OCI-LY7 (cell line): ENCODE measurements around the gene ATE1. TPM values are rescaled to one million over a fixed set of nuclear protein-coding genes. Genes with fewer than 3 reads are reported as not detected.

ENCODE experiments used
- BruUV-seq: library from RNA; stranded (reverse); fragments of 400-500 nt; replicated peaks from 2 replicates; lab custom pipeline; 2021; lab: Mats Ljungman, UMichigan
- CTCF ChIA-PET: fragments of 300-600 bp; sonication (Branson Sonifier 250); formaldehyde crosslinking; loops from one replicate; lab custom pipeline; 2022; ENCODE audit warnings: antibody characterized with exemption; ENCODE audit not compliant: unreplicated experiment; lab: Charles Lee
- POLR2A ChIA-PET: fragments of 300-600 bp; sonication (Branson Sonifier 250); formaldehyde crosslinking; loops from one replicate; lab custom pipeline; 2022; ENCODE audit warnings: antibody characterized with exemption; lab: Charles Lee
- DNase-seq: peaks from one replicate; pipeline ENCODE4 v3.0.0-alpha.2; 2015; ENCODE audit warnings: low spot score
- H2AFZ ChIP-seq: fragments of 200-600 bp; sonication (generic), shearing (Covaris generic); 2 replicates; pipeline ENCODE4 v1.6.1; 2014; ENCODE audit warnings: mild to moderate bottlenecking, antibody characterized with exemption, low read length, moderate library complexity
- H3K27ac ChIP-seq: fragments of 200-600 bp; sonication (generic); 2 replicates; pipeline ENCODE4 v1.5.1; 2014; ENCODE audit warnings: mixed run types, low read depth, mild to moderate bottlenecking, moderate library complexity, low read length, inconsistent platforms; ENCODE audit not compliant: poor library complexity, severe bottlenecking
- H3K36me3 ChIP-seq: fragments of 200-600 bp; sonication (generic); 2 replicates; pipeline ENCODE4 v1.6.1; 2014; ENCODE audit warnings: mild to moderate bottlenecking, antibody characterized with exemption, low read length, moderate library complexity, mixed read lengths; ENCODE audit not compliant: insufficient read depth
- H3K4me1 ChIP-seq: fragments of 200-600 bp; sonication (generic); 2 replicates; pipeline ENCODE4 v1.5.1; 2014; ENCODE audit warnings: mild to moderate bottlenecking, low read length; ENCODE audit not compliant: insufficient read depth, poor library complexity, severe bottlenecking
- H3K4me2 ChIP-seq: fragments of 200-600 bp; sonication (generic); 2 replicates; pipeline ENCODE4 v1.6.1; 2014; ENCODE audit warnings: mild to moderate bottlenecking, low read length
- H3K4me3 ChIP-seq: fragments of 200-600 bp; sonication (generic); 2 replicates; pipeline ENCODE4 v1.5.1; 2014; ENCODE audit warnings: mild to moderate bottlenecking, low read depth, low read length; ENCODE audit not compliant: poor library complexity, severe bottlenecking
- H3K79me2 ChIP-seq: fragments of 200-600 bp; sonication (generic); 2 replicates; pipeline ENCODE4 v1.6.1; 2016; ENCODE audit warnings: low read depth, mild to moderate bottlenecking, low read length, moderate library complexity, mixed read lengths; ENCODE audit not compliant: insufficient read depth
- H3K9me2 ChIP-seq: fragments of 200-600 bp; sonication (generic); 2 replicates; pipeline ENCODE4 v1.6.1; 2016; ENCODE audit warnings: mild to moderate bottlenecking, low read length, mixed read lengths; ENCODE audit not compliant: insufficient read depth
- H3K9me3 ChIP-seq: fragments of 200-600 bp; sonication (generic); 2 replicates; pipeline ENCODE4 v1.6.1; 2014; ENCODE audit warnings: mild to moderate bottlenecking, mixed run types, low read length, mixed read lengths
- H4K20me1 ChIP-seq: fragments of 200-600 bp; sonication (generic); 2 replicates; pipeline ENCODE4 v1.6.1; 2014; ENCODE audit warnings: mild to moderate bottlenecking, antibody characterized with exemption, low read length, moderate library complexity, mixed read lengths; ENCODE audit not compliant: insufficient read depth
- CTCF ChIP-seq: fragments of 200-600 bp; sonication (generic); conservative IDR thresholded peaks from 2 replicates; pipeline ENCODE4 v1.5.1; 2014; ENCODE audit warnings: mild to moderate bottlenecking, antibody characterized with exemption, low read length, moderate library complexity, mixed read lengths
- EZH2phosphoT487 ChIP-seq: fragments of 200-600 bp; sonication (generic); IDR thresholded peaks from 2 replicates; pipeline ENCODE4 v1.6.1; 2018; ENCODE audit warnings: low read depth, borderline replicate concordance, mild to moderate bottlenecking, mixed run types, antibody characterized with exemption, low read length, moderate library complexity, mixed read lengths
- intact Hi-C: fragments of 100-400 bp; cut with micrococcal nuclease; formaldehyde crosslinking; loops from one replicate; pipeline ENCODE4 v1.10.0; 2022; ENCODE audit not compliant: unreplicated experiment
- total RNA-seq, 2 experiments: library from RNA; depleted of rRNA in 1 of 2; stranded (reverse); fragments of >200 nt in 1 of 2; shearing (Covaris generic) in 1 of 2; gene quantifications; 2 replicates each; pipeline ENCODE4 v1.2.3, GENCODE V29; 2014 to 2022

Gene ATE1
- total RNA-seq, 2 experiments from 2014 or later: 14.8 to 44.7 TPM

- TF ChIP-seq EZH2phosphoT487 (no peak), CTCF (no peak)
- Histone ChIP-seq H3K36me3 (no peaks in the 10 kb centered on the region; the same call in 1 of the 2 replicates), H3K9me3 (no peaks in the 10 kb centered on the region), H3K9me2 (no peaks in the 10 kb centered on the region), H4K20me1 (no peaks in the 10 kb centered on the region; the same call in 1 of the 2 replicates), H3K4me1 (no peaks in the 10 kb centered on the region), H3K27ac (no peak overlapping the region), H3K4me2 (no peak overlapping the region), H3K4me3 (no peak overlapping the region), H3K79me2 (no peaks in the 10 kb centered on the region), H2AFZ (no peak overlapping the region)
- CTCF ChIA-PET: no interaction called here
- no peak for DNase-seq
- POLR2A ChIA-PET: interaction anchor here (0.6 to 0.7 kb wide), 2 partner anchors 72 to 229 kb away, joined by 3 to 4 read pairs; no protein-coding TSS in a partner anchor
- no TSS peak for BruUV-seq
- intact Hi-C loops: no loop called here
Measured at GRCh38 chr10:121813211-121813815, 114.5 kb downstream of the ATE1 start.

GRCh38 chr10:121812031-121812430, 115.8 kb downstream of the ATE1 start:
- Histone ChIP-seq H3K9me3 (no peaks in the 10 kb centered on the region), H2AFZ (no peak overlapping the region), H3K4me3 (no peak overlapping the region), H3K9me2 (no peaks in the 10 kb centered on the region), H3K4me2 (no peak overlapping the region), H3K4me1 (no peaks in the 10 kb centered on the region), H3K27ac (no peak overlapping the region), H4K20me1 (no peaks in the 10 kb centered on the region; the same call in 1 of the 2 replicates), H3K36me3 (no peaks in the 10 kb centered on the region; the same call in 1 of the 2 replicates), H3K79me2 (no peaks in the 10 kb centered on the region)
- intact Hi-C loops: no loop called here
- TF ChIP-seq EZH2phosphoT487 (no peak), CTCF (no peak)
- POLR2A ChIA-PET: interaction anchor here (0.7 kb wide), 1 partner anchor 1319 kb away, joined by 7 read pairs; no protein-coding TSS in a partner anchor
- BruUV-seq: no TSS peak
- DNase-seq: no peak
- CTCF ChIA-PET: no interaction called here

GRCh38 chr10:121811386-121811785, 116.4 kb downstream of the ATE1 start:
- Histone ChIP-seq H3K27ac (no peak overlapping the region), H3K4me2 (no peak overlapping the region), H4K20me1 (no peaks in the 10 kb centered on the region; the same call in 1 of the 2 replicates), H3K9me2 (no peaks in the 10 kb centered on the region), H3K4me3 (no peak overlapping the region), H3K9me3 (no peaks in the 10 kb centered on the region), H3K36me3 (no peaks in the 10 kb centered on the region; the same call in 1 of the 2 replicates), H3K79me2 (no peaks in the 10 kb centered on the region), H3K4me1 (no peaks in the 10 kb centered on the region), H2AFZ (no peak overlapping the region)
- no peak for DNase-seq
- intact Hi-C loops: no loop called here
- no TSS peak for BruUV-seq
- CTCF ChIA-PET: no interaction called here
- POLR2A ChIA-PET: no interaction called here
- TF ChIP-seq CTCF (no peak), EZH2phosphoT487 (no peak)
